Calu3 (cell line): ENCODE results near the gene NMNAT3. TPM values are rescaled to one million over a fixed set of nuclear protein-coding genes. Genes with fewer than 3 reads are reported as not detected.

Experiments used
- BruUV-seq: library from RNA; stranded (reverse); fragments of 400-500 nt; replicated peaks from 2 replicates; lab custom pipeline; 2021; lab: Mats Ljungman, UMichigan
- CTCF ChIA-PET: fragments of 300-600 bp; sonication (Branson Sonifier 250); formaldehyde crosslinking; loops from one replicate; lab custom pipeline; 2022; ENCODE audit warnings: antibody characterized with exemption; lab: Charles Lee
- DNase-seq: peaks from one replicate; pipeline ENCODE4 v3.0.0; 2022
- H3K27ac Mint-ChIP-seq: one replicate; pipeline ENCODE4 v1.8.0; 2022; ENCODE audit warnings: mixed read lengths; ENCODE audit not compliant: unreplicated experiment
- H3K27me3 Mint-ChIP-seq: one replicate; pipeline ENCODE4 v1.8.0; 2022; ENCODE audit warnings: mixed read lengths; ENCODE audit not compliant: unreplicated experiment
- H3K36me3 Mint-ChIP-seq: one replicate; pipeline ENCODE4 v1.8.0; 2022; ENCODE audit warnings: mild to moderate bottlenecking, moderate library complexity, mixed read lengths; ENCODE audit not compliant: insufficient read depth, unreplicated experiment
- H3K4me1 Mint-ChIP-seq: one replicate; pipeline ENCODE4 v1.8.0; 2022; ENCODE audit warnings: mild to moderate bottlenecking, low read depth, mixed read lengths; ENCODE audit not compliant: unreplicated experiment
- H3K4me3 Mint-ChIP-seq: one replicate; pipeline ENCODE4 v1.8.0; 2022; ENCODE audit warnings: mild to moderate bottlenecking, low read depth, moderate library complexity, mixed read lengths; ENCODE audit not compliant: unreplicated experiment
- H3K9me3 Mint-ChIP-seq: one replicate; pipeline ENCODE4 v1.8.0; 2022; ENCODE audit warnings: low read depth, mixed read lengths; ENCODE audit not compliant: unreplicated experiment
- intact Hi-C: fragments of 100-400 bp; cut with micrococcal nuclease; formaldehyde crosslinking; loops from one replicate; pipeline ENCODE4 v1.10.0; 2022; ENCODE audit not compliant: unreplicated experiment
- total RNA-seq: library from RNA; stranded (reverse); gene quantifications from 2 replicates; pipeline ENCODE4 v1.2.3, GENCODE V29; 2022
- TF ChIP-seq, protein P1 (sequence below): fragments of 200-600 bp; IDR thresholded peaks from one replicate; pipeline ENCODE4 v1.8.0; 2022; ENCODE audit warnings: antibody characterized with exemption; ENCODE audit not compliant: unreplicated experiment

Gene NMNAT3
- total RNA-seq, 1 experiment from 2014 or later = 7.2 TPM

DNA sequence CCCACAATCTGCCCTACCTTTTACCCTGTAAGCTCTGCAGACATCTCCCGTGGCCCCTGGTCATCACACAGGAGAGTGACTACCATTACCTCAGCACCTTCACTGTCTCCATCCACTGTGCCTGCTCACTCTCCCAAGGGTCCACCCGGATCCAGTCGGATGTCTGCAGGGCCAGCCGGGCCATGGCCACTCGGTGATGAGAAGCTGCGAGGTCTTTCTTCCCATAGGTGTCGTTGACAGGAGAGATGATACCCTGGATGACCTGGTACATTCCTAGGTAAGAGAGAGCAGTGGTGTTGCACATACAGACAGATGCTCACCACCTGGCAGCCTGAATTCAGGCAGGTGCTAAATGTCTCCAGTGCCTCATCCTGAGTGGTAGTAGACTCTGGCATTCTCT lies 99.0 kb downstream of the NMNAT3 start:
- H3K9me3 Mint-ChIP-seq = no peaks in the 10 kb centered on the region
- H3K36me3 Mint-ChIP-seq = no peaks in the 10 kb centered on the region
- no peaks in the 10 kb centered on the region for H3K4me1 Mint-ChIP-seq
- H3K27ac Mint-ChIP-seq = no peak overlapping the region
- TF ChIP-seq, protein P1, sequence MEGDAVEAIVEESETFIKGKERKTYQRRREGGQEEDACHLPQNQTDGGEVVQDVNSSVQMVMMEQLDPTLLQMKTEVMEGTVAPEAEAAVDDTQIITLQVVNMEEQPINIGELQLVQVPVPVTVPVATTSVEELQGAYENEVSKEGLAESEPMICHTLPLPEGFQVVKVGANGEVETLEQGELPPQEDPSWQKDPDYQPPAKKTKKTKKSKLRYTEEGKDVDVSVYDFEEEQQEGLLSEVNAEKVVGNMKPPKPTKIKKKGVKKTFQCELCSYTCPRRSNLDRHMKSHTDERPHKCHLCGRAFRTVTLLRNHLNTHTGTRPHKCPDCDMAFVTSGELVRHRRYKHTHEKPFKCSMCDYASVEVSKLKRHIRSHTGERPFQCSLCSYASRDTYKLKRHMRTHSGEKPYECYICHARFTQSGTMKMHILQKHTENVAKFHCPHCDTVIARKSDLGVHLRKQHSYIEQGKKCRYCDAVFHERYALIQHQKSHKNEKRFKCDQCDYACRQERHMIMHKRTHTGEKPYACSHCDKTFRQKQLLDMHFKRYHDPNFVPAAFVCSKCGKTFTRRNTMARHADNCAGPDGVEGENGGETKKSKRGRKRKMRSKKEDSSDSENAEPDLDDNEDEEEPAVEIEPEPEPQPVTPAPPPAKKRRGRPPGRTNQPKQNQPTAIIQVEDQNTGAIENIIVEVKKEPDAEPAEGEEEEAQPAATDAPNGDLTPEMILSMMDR = no peak
- no peaks in the 10 kb centered on the region for H3K27me3 Mint-ChIP-seq
- no peak overlapping the region for H3K4me3 Mint-ChIP-seq
- no TSS peak for BruUV-seq
- DNase-seq = no peak
- intact Hi-C loops = no loop called here
- CTCF ChIA-PET = no interaction called here

DNA sequence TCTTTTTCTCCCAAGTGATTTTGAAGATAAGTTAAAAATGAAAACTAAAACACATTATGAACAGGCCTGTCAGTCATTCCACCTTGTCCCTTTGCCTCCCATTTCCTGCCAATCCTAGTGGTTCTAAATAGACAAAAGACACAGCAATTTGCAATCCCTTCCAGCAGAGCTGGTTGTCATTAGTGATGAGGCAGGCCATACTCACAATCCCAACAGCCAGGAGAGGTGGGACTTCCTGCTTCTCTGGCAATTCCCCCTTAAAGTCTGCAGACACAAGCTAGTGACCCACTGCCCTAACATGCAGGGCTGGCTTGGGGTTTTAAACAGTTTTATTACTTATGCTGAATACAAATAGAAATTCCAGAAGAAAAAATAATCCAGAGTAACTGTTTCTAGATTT lies 99.9 kb downstream of the NMNAT3 start:
- H3K4me3 Mint-ChIP-seq = no peak overlapping the region
- H3K9me3 Mint-ChIP-seq = no peaks in the 10 kb centered on the region
- no peaks in the 10 kb centered on the region for H3K27me3 Mint-ChIP-seq
- no peaks in the 10 kb centered on the region for H3K36me3 Mint-ChIP-seq
- TF ChIP-seq, protein P1 = no peak
- no peak for DNase-seq
- CTCF ChIA-PET = interaction anchor here (0.9 kb wide), 1 partner anchor 76 kb away, joined by 3 read pairs; no protein-coding TSS in a partner anchor
- intact Hi-C loops = no loop called here
- no peaks in the 10 kb centered on the region for H3K4me1 Mint-ChIP-seq
- BruUV-seq = no TSS peak
- H3K27ac Mint-ChIP-seq = no peak overlapping the region

DNA sequence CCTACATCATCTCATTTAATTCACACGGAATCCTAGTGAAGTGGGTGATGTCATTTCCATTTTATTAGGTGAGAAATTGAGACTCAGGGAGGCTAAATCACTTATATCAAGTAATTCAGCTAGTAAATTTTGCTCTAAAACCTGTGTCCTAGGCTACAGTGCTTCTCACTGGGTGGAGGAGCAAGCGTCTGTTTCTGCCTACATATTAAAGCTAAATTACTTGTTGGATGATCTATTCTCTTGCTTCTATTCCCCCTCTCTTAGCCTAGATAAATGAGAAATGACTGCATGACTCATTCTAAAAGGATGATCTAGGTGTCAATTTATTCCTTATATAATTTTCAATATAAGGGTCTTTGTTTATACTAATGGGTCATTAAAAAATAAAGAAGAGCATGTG lies 100.4 kb downstream of the NMNAT3 start:
- H3K4me3 Mint-ChIP-seq = no peak overlapping the region
- DNase-seq = no peak
- H3K36me3 Mint-ChIP-seq = no peaks in the 10 kb centered on the region
- CTCF ChIA-PET = interaction anchor here (0.9 kb wide), 1 partner anchor 76 kb away, joined by 3 read pairs; no protein-coding TSS in a partner anchor
- BruUV-seq = no TSS peak
- H3K4me1 Mint-ChIP-seq = no peaks in the 10 kb centered on the region
- no peaks in the 10 kb centered on the region for H3K27me3 Mint-ChIP-seq
- no peak overlapping the region for H3K27ac Mint-ChIP-seq
- intact Hi-C loops = no loop called here
- no peaks in the 10 kb centered on the region for H3K9me3 Mint-ChIP-seq
- TF ChIP-seq, protein P1 = no peak

DNA sequence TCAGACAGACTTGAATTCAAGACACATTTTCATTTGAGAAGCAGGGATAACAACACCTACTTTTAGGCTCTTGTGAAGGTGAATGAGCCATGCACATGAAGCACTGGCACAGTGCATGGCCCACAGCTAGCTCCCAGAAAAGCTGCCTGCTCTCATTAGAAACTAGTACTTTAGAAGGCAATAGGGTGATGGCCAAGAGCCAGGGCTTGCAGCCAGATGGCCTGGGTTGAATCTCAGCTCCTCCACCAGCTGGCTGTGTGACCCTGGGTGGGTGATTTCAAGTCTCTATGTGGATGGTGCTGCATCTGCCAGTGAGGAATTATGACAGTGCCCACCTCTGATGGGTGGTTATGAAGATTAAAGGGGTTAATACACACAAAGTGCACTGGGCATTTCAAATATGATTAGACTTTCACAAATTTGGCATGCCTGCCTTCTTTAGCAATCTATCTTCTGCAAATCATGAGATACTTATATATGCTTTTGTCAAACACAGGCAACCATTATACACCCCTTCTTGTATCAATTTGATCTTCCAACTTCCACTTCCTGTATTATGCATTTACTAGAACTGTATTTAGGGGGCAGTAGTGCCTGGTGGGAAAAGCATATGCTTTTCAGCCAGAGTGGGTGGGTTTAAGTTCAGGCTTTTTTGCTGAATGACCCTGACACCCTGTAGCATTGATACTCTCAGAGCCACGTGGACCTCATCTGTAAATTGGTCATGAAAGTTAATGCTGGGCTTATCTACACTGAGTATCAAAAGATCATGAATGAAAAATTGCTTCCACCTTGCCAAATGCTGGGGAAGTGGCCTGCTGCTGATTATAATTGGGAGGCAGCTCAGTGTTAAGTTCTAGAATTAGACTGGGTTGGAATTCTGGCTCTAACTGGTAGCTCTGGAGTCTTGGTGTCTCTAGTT lies 103.5 kb downstream of the NMNAT3 start:
- DNase-seq = no peak
- TF ChIP-seq, protein P1 = no peak
- Mint-ChIP-seq H3K27me3 (no peaks in the 10 kb centered on the region), H3K4me1 (no peaks in the 10 kb centered on the region), H3K36me3 (no peaks in the 10 kb centered on the region), H3K9me3 (peaks cover 12% of the 10 kb centered on the region), H3K27ac (no peak overlapping the region), H3K4me3 (no peak overlapping the region)
- CTCF ChIA-PET = no interaction called here
- BruUV-seq = no TSS peak
- intact Hi-C loops = no loop called here
